Measurements from ENCODE around the gene GHSR. TPM values are rescaled to one million over a fixed set of nuclear protein-coding genes. Genes with fewer than 3 reads are reported as not detected.

GHSR gene
- polyA plus RNA-seq, 1 experiment = not detected

GRCh38 chr3:172398484-172398883, 49.8 kb downstream of the GHSR start:
- Histone ChIP-seq H3K4me3 (ENCODE audit: low read depth, low read length) (no peak overlapping the region), H3K27me3 (ENCODE audit: control insufficient read depth, insufficient read depth, low read length) (no peaks in the 10 kb centered on the region), H3K36me3 (ENCODE audit: control insufficient read depth, insufficient read depth, low read length) (peaks cover 7% of the 10 kb centered on the region; the same call in 1 of the 2 replicates)
- TF ChIP-seq CTCF (IDR thresholded peaks at IDR 0.05; ENCODE audit: insufficient read depth, low read depth, low read length) = no peak
- DNase-seq (ENCODE audit: low read depth) = no peak
- CTCF ChIA-PET = no interaction called here
- POLR2A ChIA-PET = no interaction called here

- Histone ChIP-seq H3K27me3 (ENCODE audit: control insufficient read depth, insufficient read depth, low read length) (no peaks in the 10 kb centered on the region), H3K36me3 (ENCODE audit: control insufficient read depth, insufficient read depth, low read length) (peaks cover 7% of the 10 kb centered on the region; the same call in 1 of the 2 replicates), H3K4me3 (ENCODE audit: low read depth, low read length) (no peak overlapping the region)
- DNase-seq (ENCODE audit: low read depth) = no peak
- CTCF ChIA-PET = interaction anchor here (0.9 kb wide), 1 partner anchor 784 kb away, joined by 3 read pairs; no protein-coding TSS in a partner anchor
- no peak for TF ChIP-seq CTCF (IDR thresholded peaks at IDR 0.05; ENCODE audit: insufficient read depth, low read depth, low read length)
- POLR2A ChIA-PET = no interaction called here
Observed at GRCh38 chr3:172397716-172398405, 50.4 kb downstream of the GHSR start.

- ChIA-PET POLR2A (no interaction called here), CTCF (no interaction called here)
- no peak for DNase-seq (ENCODE audit: low read depth)
- H3K27me3 ChIP-seq (ENCODE audit: control insufficient read depth, insufficient read depth, low read length) = no peaks in the 10 kb centered on the region
- no peak overlapping the region for H3K4me3 ChIP-seq (ENCODE audit: low read depth, low read length)
- peaks cover 6% of the 10 kb centered on the region; the same call in 1 of the 2 replicates for H3K36me3 ChIP-seq (ENCODE audit: control insufficient read depth, insufficient read depth, low read length)
- no peak for TF ChIP-seq CTCF (IDR thresholded peaks at IDR 0.05; ENCODE audit: insufficient read depth, low read depth, low read length)
Observed at GRCh38 chr3:172396400-172396799, 51.9 kb downstream of the GHSR start.

- CTCF ChIA-PET = no interaction called here
- DNase-seq (ENCODE audit: low read depth) = no peak
- TF ChIP-seq CTCF (IDR thresholded peaks at IDR 0.05; ENCODE audit: insufficient read depth, low read depth, low read length) = no peak
- H3K27me3 ChIP-seq (ENCODE audit: control insufficient read depth, insufficient read depth, low read length) = no peaks in the 10 kb centered on the region
- POLR2A ChIA-PET = no interaction called here
- no peak overlapping the region for H3K4me3 ChIP-seq (ENCODE audit: low read depth, low read length)
- peaks cover 4% of the 10 kb centered on the region; the same call in 1 of the 2 replicates for H3K36me3 ChIP-seq (ENCODE audit: control insufficient read depth, insufficient read depth, low read length)
Observed at GRCh38 chr3:172394692-172395091, 53.6 kb downstream of the GHSR start.

Other genes with a start within 250 kb of the GHSR start
- 0.17 TPM in 1 of 2 replicates, not detected in the other for gene TNFSF10, start 75.0 kb upstream of the GHSR start, polyA plus RNA-seq (2011; rRNA removed)